ENCODE measurements around the gene NGF.

GRCh38 chr1:115317101-115318012, 20.7 kb downstream of the NGF start:
- TF ChIP-seq, protein P1, sequence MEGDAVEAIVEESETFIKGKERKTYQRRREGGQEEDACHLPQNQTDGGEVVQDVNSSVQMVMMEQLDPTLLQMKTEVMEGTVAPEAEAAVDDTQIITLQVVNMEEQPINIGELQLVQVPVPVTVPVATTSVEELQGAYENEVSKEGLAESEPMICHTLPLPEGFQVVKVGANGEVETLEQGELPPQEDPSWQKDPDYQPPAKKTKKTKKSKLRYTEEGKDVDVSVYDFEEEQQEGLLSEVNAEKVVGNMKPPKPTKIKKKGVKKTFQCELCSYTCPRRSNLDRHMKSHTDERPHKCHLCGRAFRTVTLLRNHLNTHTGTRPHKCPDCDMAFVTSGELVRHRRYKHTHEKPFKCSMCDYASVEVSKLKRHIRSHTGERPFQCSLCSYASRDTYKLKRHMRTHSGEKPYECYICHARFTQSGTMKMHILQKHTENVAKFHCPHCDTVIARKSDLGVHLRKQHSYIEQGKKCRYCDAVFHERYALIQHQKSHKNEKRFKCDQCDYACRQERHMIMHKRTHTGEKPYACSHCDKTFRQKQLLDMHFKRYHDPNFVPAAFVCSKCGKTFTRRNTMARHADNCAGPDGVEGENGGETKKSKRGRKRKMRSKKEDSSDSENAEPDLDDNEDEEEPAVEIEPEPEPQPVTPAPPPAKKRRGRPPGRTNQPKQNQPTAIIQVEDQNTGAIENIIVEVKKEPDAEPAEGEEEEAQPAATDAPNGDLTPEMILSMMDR (IDR thresholded peaks at IDR 0.05), result no peak
- TF ChIP-seq POLR2A (IDR thresholded peaks at IDR 0.05) (no peak), POLR2AphosphoS5 (IDR thresholded peaks at IDR 0.05; ENCODE audit: insufficient read depth in 1 of 2, low read depth in 1 of 2) (no peak)
